ENCODE data around the gene SLC7A4. TPM values are rescaled to one million over a fixed set of nuclear protein-coding genes. Genes with fewer than 3 reads are reported as not detected.
"Not testable (repeated sequence)": the region's sequence is repeated elsewhere in the genome, so short reads cannot be mapped to it uniquely, and the experiment has no call there.

The SLC7A4 gene
- total RNA-seq, 1 donor from 2014 or later = 0.20 TPM

DNA sequence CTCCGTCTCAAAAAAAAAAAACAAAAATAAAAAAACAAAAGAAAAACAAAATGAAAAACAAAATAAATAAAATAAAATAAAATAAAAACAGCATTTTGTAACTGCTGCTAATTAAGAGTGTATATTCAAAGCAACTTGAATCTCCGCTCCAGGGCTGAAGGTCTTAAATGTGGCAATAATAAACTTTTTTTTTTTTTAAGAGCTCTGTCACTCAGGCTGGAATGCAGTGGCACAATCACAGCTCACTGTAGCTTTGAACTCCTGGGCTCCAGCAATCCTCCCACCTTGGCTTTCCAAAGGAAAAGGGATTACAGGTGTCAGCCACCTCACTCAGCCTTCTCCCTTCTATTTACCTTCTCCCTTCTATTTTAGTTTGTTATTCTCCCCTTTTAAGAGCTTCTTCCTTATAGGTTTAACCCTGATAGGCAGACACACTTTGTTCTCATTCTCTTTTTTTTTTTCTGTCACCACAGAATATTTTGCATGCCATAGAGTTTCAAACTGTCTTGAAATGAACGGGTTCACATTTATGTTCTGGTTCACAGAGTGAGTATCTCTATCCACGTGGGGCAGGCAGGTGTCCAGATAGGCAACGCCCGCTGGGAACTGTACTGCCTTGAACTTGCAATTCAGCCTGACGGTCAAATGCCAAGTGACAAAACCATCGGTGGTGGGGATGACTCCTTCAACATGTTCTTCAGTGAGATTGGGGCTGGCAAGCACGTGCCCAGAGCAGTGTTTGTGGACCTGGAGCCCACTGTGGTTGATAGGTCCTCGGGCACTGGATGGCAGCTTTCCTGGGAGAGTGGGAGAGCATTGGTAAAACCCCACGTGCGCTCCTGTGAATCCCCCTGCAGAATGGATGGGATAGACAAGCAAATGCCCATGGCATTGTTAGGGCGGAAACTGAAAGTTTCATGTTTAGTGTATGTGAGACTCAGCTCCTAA is 32.8 kb upstream of the SLC7A4 start:
- DNase-seq (ENCODE audit: low read depth) = no peak

- DNase-seq (ENCODE audit: low read depth) = not testable (repeated sequence)
Observed at GRCh38 chr22:21064425-21064824, 32.1 kb upstream of the SLC7A4 start.

DNA sequence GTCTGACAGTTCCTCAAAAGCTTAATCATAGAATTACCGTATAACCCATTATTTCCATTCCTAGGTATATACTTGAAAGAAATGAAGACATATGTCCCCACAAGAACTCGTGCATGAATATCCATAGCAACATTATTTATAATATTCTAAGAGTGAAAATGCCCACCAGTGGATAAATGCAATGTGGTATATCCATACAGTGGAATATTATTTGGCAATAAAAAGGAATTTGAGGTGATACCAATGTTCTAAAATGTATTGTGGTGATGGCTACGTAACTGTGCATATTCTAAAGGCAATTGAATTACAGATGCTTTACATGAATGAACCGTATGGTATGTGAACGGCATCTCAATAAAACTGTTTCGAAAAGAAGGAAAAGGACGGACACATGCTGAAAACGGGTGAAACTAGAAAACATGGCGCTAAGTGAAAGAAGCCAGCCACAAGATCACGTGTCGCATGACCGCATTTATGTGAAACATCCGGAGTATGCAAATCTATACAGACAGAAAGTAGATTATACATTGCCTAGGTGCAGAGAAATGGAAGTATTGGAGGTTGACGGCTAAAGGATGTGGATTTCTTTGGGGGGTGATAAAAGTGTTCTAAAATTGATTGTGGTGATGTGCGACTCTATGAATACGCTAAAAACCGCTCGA is 29.4 kb upstream of the SLC7A4 start:
- DNase-seq (ENCODE audit: low read depth) = not testable (repeated sequence)

DNA sequence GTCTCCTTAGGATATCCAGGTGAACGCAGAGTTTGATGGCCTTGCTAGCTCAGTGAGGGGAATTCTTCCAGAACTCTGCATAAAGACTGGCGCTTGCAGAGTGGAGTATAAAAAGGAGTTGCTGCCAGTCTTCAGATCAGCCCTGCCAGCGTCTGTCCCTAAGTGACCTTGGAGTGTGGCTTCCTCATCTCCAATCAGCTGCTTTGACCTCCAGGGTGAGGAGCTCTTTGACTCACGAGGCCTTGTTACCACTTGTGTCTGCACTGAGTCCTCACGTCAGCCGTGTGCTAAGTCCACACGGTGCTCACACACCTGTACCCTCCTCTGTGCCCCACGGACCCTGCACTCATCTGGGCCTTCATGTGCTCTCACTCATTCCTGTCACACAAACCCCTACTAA is 28.0 kb upstream of the SLC7A4 start:
- DNase-seq (ENCODE audit: low read depth) = not testable (repeated sequence)

- no peak for DNase-seq (ENCODE audit: low read depth)
Observed at GRCh38 chr22:21055880-21056319, 23.5 kb upstream of the SLC7A4 start.

DNA sequence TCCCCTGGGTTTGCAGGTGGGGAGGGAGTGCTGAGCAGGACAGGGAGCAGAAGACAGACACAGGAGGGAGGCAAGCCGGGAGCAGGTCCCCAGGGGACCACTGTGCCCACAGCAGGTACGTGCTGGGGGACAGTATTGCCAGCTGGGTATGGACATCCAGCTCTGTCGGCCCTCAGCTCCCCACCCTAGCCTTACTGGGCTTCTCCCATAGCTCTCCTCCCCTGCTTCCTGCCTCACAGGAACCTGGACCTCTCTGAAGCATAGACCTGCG is 23.1 kb upstream of the SLC7A4 start:
- DNase-seq (ENCODE audit: low read depth) = no peak

GRCh38 chr22:21054714-21055563 is 22.6 kb upstream of the SLC7A4 start:
- no peak for DNase-seq (ENCODE audit: low read depth)

GRCh38 chr22:21054046-21054713 is 21.8 kb upstream of the SLC7A4 start:
- no peak for DNase-seq (ENCODE audit: low read depth)

DNA sequence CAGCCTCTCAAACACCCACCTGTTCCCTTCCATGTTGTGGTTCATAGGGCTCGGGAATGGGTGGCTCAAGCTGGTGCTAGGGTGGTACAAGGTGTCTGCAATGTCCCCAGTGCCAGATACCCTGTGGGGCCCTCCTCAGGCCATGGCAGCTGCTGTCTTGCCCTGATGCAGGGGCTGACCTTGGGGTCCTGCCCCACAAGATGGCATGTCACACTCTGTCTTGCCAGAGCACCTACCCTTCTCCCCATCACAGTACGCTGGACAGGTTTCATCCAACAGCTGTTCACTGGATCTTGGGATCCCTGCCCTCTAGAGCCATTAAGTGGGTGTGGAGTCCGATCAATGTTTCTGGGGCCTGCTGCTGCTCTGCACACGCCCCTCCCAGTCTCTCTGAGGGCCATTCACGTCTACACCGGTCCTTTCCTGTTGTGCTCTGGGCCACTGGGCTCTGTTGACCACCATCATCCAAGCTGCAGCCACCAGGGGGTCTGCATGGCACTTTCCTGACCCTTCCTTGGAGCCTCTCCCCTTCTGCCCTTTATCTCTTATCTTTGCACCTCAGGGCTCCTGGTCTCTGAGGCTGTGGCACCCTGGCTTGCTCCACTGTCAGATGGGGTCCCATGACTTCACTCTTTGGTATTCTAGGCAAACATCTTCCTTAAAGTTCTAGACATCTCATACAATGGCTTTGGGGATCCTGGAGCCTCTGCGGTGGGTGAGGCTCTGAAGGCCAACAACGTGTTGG is 20.5 kb upstream of the SLC7A4 start:
- no peak for DNase-seq (ENCODE audit: low read depth)

DNA sequence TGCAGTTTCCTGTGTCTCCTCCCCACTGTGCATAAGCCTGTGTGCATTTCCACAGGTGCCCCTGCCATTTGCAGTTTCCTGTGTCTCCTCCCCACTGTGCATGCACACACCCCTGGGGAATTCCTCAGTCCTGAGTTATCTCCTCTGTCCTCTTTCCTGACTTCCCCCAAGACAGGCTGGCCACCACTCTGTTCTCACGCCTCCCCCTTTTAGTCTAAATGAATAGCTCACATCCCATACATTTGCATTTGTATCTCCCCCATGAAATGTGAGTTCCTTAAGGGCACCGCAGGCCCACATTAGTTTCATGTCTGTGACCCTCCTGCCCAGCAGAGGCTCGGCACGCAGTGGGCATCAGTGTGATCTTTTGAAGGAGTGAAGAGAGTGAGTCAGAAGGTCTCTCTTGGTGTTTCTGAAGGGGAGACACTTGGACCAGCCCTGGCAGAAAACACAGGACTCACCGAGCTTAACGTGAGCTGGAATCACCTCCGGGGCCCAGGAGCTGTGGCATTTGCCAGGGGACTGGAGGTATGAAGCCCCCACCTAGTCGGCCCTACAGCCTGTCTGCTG is 19.6 kb upstream of the SLC7A4 start:
- no peak for DNase-seq (ENCODE audit: low read depth)

DNA sequence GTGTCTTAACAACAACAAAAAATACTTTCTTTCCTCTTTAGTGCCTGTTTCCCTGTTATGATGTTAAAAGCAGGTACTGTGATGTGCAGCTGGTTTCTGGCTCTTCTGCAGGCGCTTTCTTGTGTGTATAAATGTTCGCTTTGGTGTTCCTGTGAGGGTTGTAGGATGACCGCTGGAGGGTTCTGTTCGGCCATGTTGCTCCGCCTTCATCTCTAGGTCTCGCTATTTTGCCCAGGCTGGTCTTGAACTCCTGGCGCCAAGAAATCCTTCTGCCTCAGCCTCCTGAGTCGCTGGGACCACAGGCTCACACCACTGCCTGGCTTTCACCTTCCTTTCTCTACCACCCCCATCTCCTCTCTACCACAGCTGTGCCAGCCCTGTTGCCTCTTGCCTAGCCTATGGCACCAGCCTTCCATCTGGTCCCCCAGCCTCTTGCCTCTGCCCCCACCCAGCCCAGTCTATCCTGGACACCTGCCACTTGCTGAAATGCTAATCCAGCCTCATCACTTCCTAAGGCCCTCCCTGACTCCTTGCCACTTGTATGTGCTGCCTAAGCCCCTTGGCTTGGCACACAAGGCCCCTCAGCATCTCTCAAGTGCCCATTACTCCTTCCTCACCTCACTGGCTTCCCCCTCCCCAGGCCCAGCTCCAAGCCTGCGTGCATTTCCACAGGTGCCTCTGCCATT is 18.9 kb upstream of the SLC7A4 start:
- no peak for DNase-seq (ENCODE audit: low read depth)

DNA sequence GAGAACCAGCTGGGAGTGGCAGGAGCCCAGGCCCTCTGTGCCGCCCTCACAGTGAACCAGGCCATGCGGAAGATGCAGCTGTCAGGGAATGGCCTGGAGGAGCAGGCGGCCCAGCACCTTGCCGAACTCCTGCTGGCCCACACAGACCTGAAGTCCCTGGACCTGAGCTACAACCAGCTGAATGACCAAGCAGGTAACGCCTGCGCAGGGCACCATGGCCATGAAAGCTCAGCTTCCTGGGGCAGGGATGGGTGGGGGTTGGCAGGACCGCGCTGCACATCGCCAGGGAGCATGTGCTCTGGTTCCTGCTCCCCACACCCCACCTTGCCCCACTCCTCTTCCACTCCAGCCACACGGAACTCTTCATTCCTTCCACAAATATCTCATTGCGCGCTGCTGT is 16.6 kb upstream of the SLC7A4 start:
- not testable (repeated sequence) for DNase-seq (ENCODE audit: low read depth)

DNA sequence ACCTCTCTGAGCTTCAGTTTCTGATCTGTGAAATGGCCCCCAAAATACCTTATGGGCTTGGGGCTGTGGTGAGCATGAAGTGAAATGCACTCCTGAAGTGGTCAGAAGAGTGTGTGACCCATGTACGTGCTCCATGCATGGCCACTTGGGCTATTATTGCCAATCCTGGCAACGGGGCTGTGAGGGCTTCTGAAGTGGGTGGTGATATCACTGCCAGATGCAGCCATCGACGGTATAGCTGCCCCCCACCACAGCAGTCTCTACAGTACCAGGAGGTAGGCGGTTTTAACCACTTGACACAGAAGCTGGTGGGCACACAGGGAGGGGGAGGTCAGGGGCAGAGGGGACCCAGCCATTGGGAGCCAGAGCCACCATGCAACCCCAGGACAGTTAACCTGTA is 16.1 kb upstream of the SLC7A4 start:
- DNase-seq (ENCODE audit: low read depth) = not testable (repeated sequence)

DNA sequence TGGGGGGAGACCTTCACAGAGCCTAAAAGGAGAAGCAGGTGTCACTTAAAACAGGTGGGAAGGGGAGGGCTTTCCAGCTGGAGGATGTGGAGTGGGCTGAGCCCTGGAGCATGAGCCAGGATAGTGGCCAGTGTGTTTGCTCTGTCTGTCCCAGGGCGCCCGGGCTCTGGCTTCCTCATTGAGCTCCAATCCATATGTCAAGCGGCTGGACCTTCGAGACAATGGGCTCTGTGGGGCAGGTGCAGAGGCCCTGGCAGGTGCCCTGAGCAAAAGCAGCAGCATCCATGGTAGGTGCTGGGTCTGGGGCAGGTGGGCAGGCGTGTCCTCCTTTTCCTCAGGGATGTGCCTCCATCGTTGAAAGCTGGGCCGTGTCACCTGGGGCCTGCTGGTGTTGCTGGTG is 15.4 kb upstream of the SLC7A4 start:
- no peak for DNase-seq (ENCODE audit: low read depth)

- DNase-seq (ENCODE audit: low read depth) = no peak
Observed at GRCh38 chr22:21047035-21047661, 14.8 kb upstream of the SLC7A4 start.

DNA sequence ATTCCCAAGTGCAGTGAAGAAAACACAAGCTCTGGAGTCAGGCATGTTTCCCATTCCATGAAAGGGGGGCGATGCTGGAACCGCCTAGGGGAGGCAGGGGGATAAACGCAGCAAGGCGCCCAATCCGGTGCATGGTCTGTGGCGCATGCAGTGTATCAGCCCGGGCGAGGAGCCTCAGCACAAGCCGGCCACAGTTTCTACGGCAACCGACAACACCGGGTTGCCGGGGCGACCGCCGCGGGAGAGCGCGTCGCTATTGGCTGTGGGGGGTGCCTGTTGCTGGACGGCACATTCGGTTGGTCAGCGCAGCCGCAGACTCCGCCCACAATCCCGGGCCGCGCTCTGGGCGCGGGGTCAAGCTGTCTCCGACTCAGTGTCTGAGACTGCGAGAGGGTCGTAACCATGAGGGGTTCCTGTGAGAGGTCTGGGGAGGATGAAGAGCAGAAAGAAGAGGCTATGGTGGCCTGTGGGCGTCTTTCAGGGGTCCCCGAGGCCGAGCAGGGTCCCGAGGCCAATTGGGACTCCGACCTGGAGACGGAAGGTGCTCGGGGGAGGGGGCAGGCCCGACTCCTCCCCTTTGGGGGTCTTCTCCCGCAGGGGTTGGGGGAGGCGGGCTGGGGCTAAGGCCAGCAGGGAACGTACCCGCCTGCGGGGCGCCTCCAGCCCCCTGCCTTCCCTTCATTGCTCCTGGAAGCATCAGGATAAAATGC is 13.4 kb upstream of the SLC7A4 start, which contains the start of gene LRRC74B:
LRRC74B (plus strand) TSS at position 362 of the 710 bp plus-strand sequence; CDS start at position 403, 41 bp downstream.
- peak; percentile 78 for DNase-seq (ENCODE audit: low read depth)

DNA sequence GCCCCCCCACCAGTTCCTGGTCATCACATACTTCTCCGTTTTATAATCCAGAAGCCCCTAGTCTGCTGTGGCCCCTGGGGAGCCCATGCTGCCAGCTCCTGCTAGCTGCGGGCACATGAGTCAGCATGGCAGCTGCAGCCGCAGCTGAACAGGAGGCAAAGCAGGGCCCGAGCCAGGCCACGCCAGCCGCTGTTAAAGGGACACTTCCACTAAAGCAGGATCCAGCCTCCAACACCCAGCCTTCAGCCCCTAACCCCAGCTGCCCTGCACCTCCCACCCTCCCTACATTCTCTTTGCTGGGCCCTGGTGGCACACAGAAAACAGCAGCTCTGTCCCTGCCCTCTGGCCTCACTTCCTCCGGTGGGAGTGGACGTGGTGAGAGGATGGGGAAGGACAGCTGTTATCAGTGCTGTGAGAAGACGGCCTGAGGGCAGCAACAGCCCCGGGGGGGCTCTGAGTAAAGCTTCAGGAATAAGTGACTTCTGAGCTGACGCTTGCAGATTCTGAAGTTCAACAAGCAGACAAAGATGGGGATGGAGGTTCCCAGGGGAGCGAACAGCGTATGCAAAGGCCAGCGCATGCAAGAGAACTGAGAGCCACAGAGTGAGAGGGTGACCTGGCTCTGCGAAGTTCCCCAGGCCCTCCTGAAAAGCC is 12.7 kb upstream of the SLC7A4 start:
- DNase-seq (ENCODE audit: low read depth) = no peak

- DNase-seq (ENCODE audit: low read depth) = no peak
Observed at GRCh38 chr22:21043860-21044535, 11.6 kb upstream of the SLC7A4 start.

Data from renal cortical epithelial cell (primary cell).